Ovary (tissue), 3 donors: ENCODE measurements around the gene LSAMP.

Source experiments
- CTCF ChIP-seq, 3 donors: fragments of 450-650 bp in 2 of 3; fragments of 200-600 bp in 1 of 3; IDR thresholded peaks; one replicate each; pipeline versions ENCODE4 v1.5.1 to v1.8.0; 2016 to 2022; ENCODE audit warnings: antibody characterized with exemption in 3 of 3, mild to moderate bottlenecking in 1 of 3
- EP300 ChIP-seq: sonication (generic); formaldehyde crosslinking; IDR thresholded peaks from one replicate; pipeline ENCODE4 v1.6.1; 2017; ENCODE audit warnings: antibody characterized with exemption
- POLR2A ChIP-seq: fragments of 450-650 bp; IDR thresholded peaks from one replicate; pipeline ENCODE4 v1.6.1; 2017; ENCODE audit warnings: antibody characterized with exemption, mild to moderate bottlenecking, moderate library complexity
- donor health status: DM: no; HTN: no; CAD: no.

GRCh38 chr3:116077059-116077458, 368.2 kb downstream of the LSAMP start:
- TF ChIP-seq CTCF (IDR thresholded peaks at IDR 0.05): no peak
- TF ChIP-seq POLR2A: no peak
- no peak for TF ChIP-seq EP300
